ENCODE measurements around the gene C6orf52. TPM values are rescaled to one million over a fixed set of nuclear protein-coding genes. Genes with fewer than 3 reads are reported as not detected.

C6orf52 gene
- total RNA-seq, 4 donors from 2014 or later = not detected

- in situ Hi-C loops (cut with MboI; ENCODE audit: low pct_ligation_motif_present in 1 of 4, low pct_unique_long_range_greater_than_20kb in 1 of 4, low sequenced_read_pairs in 3 of 4) = no loop called here
- intact Hi-C loops (cut with DNase I; ENCODE audit: low total_unique reads) = no loop called here
- no peaks in the 10 kb centered on the region for H3K36me3 ChIP-seq
- H3K4me1 ChIP-seq = peaks cover 0 to 3% (median 0%) of the 10 kb centered on the region in 4 donors
- no peak overlapping the region for H3K4me3 ChIP-seq
- no peaks in the 10 kb centered on the region for H3K27me3 ChIP-seq
- no peak overlapping the region for H3K27ac ChIP-seq
- H3K9me3 ChIP-seq = no peaks in the 10 kb centered on the region
- TF ChIP-seq POLR2AphosphoS5 (IDR thresholded peaks at IDR 0.05) (no peak), EP300 (IDR thresholded peaks at IDR 0.05; ENCODE audit: low read depth) (no peak), CTCF (IDR thresholded peaks at IDR 0.05) (no peak), POLR2A (IDR thresholded peaks at IDR 0.05) (no peak)
- DNase-seq = no peak
Measured at GRCh38 chr6:10682355-10682988, 11.9 kb downstream of the C6orf52 start.

- intact Hi-C loops (cut with DNase I; ENCODE audit: low total_unique reads) = no loop called here
- H3K27me3 ChIP-seq = no peaks in the 10 kb centered on the region
- DNase-seq = no peak
- H3K36me3 ChIP-seq = no peaks in the 10 kb centered on the region
- H3K4me1 ChIP-seq = peaks cover 0 to 3% (median 0%) of the 10 kb centered on the region in 4 donors
- H3K27ac ChIP-seq = no peak overlapping the region
- H3K4me3 ChIP-seq = no peak overlapping the region
- WGBS, 2 donors (ENCODE audit: low coverage in 1 of 2) = 56 to 73% methylated on average over 2 to 3 of the region's 3 CpGs
- in situ Hi-C loops (cut with MboI; ENCODE audit: low pct_ligation_motif_present in 1 of 4, low pct_unique_long_range_greater_than_20kb in 1 of 4, low sequenced_read_pairs in 3 of 4) = no loop called here
- H3K9me3 ChIP-seq = no peaks in the 10 kb centered on the region
- no peak for TF ChIP-seq EP300 (IDR thresholded peaks at IDR 0.05; ENCODE audit: low read depth)
- TF ChIP-seq CTCF (IDR thresholded peaks at IDR 0.05) = no peak
- no peak for TF ChIP-seq POLR2A (IDR thresholded peaks at IDR 0.05)
- TF ChIP-seq POLR2AphosphoS5 (IDR thresholded peaks at IDR 0.05) = no peak
Measured at GRCh38 chr6:10681795-10682194, 12.6 kb downstream of the C6orf52 start.

- DNase-seq = no peak
- H3K4me3 ChIP-seq = no peak overlapping the region
- 60 to 74% methylated on average over 4 of the region's 4 CpGs for WGBS, 2 donors (ENCODE audit: low coverage in 1 of 2)
- intact Hi-C loops (cut with DNase I; ENCODE audit: low total_unique reads) = no loop called here
- peaks cover 0 to 3% (median 0%) of the 10 kb centered on the region in 4 donors for H3K4me1 ChIP-seq
- H3K9me3 ChIP-seq = no peaks in the 10 kb centered on the region
- TF ChIP-seq EP300 (IDR thresholded peaks at IDR 0.05; ENCODE audit: low read depth) (no peak), POLR2A (IDR thresholded peaks at IDR 0.05) (no peak), CTCF (IDR thresholded peaks at IDR 0.05) (no peak), POLR2AphosphoS5 (IDR thresholded peaks at IDR 0.05) (no peak)
- in situ Hi-C loops (cut with MboI; ENCODE audit: low pct_ligation_motif_present in 1 of 4, low pct_unique_long_range_greater_than_20kb in 1 of 4, low sequenced_read_pairs in 3 of 4) = no loop called here
- H3K36me3 ChIP-seq = no peaks in the 10 kb centered on the region
- H3K27ac ChIP-seq = no peak overlapping the region
- H3K27me3 ChIP-seq = no peaks in the 10 kb centered on the region
Measured at GRCh38 chr6:10678456-10678855, 16.0 kb downstream of the C6orf52 start.

- Histone ChIP-seq H3K36me3 (no peaks in the 10 kb centered on the region), H3K4me3 (no peak overlapping the region), H3K27me3 (no peaks in the 10 kb centered on the region), H3K4me1 (peaks cover 0 to 3% (median 0%) of the 10 kb centered on the region in 4 donors), H3K9me3 (no peaks in the 10 kb centered on the region), H3K27ac (no peak overlapping the region)
- 94 to 100% methylated on average over 1 to 7 of the region's 7 CpGs for WGBS, 2 donors (ENCODE audit: low coverage in 1 of 2)
- DNase-seq = no peak
- TF ChIP-seq CTCF (IDR thresholded peaks at IDR 0.05) = no peak
- no peak for TF ChIP-seq POLR2AphosphoS5 (IDR thresholded peaks at IDR 0.05)
- TF ChIP-seq EP300 (IDR thresholded peaks at IDR 0.05; ENCODE audit: low read depth) = no peak
- no peak for TF ChIP-seq POLR2A (IDR thresholded peaks at IDR 0.05)
- intact Hi-C loops (cut with DNase I; ENCODE audit: low total_unique reads) (no loop called here), in situ Hi-C loops (cut with MboI; ENCODE audit: low pct_ligation_motif_present in 1 of 4, low pct_unique_long_range_greater_than_20kb in 1 of 4, low sequenced_read_pairs in 3 of 4) (no loop called here)
Measured at GRCh38 chr6:10676403-10676802, 18.0 kb downstream of the C6orf52 start.
